Stimulated activated naive CD8-positive, alpha-beta T cell treated with anti-CD3 and anti-CD28 coated beads, Interleukin-15, Interleukin-2, amounts not matched to agents 100 U/mL and 50 U/mL, for 24 hours (primary cell): ENCODE results near the gene PFN3.

Source experiments
- ATAC-seq: fragments of 150-1000 bp; cut with Tn5 transposase; one replicate; pipeline ENCODE4 v1.10.0; 2021
- DNase-seq: peaks from one replicate; pipeline ENCODE4 v3.0.0; 2021

Gene PFN3

GRCh38 chr5:177399997-177400868, at the start of gene PFN3:
PFN3 (minus strand) TSS chr5:177400661; CDS start chr5:177400576, 85 bp downstream.
- DNase-seq (peak; percentile 43), ATAC-seq (no peak)

DNA sequence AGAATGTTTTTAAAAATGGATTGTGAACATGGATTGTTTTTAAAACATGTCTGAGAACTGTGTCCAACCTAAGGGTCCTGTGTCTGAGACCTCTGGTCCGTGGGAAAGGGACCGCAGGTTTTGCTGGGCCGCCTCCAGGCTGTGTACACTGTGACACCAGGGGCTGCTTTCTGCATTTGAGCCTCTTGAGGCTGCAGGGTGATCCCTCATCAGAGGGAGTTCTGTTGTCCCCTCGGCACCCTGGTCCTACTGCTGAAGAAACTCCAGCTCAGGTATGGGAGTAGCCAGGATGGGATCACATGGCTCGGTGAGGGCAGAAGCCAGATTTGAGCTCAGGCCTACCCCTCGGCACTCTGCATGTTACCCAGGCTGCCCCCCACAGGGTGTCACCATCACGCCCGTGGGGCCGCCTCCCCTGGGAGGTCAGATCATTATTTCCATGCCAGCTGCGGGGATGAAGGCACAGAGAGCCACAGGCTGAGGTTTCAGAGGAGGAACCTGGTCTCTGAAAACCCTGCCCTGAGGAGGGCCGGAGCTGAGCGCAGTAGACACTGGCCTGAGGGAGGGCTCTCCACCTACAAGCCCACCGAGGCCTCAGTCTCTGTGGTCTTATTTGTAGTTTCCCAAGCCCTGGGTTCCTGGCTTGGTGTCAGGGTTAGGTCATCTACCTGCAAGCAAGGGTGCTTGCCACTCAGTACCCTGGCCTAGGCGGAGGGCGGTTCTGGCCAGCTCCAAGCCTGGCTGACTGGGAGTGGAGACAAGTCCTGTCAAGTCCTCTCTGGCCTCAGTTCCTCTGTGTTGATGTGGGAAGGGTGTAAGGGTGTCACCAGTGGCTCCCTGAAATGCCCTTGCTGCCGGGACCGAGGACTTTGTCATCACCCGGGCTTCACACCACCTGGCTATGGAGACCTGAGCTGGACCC, 48.9 kb upstream of the PFN3 start:
- no peak for DNase-seq
- no peak for ATAC-seq

DNA sequence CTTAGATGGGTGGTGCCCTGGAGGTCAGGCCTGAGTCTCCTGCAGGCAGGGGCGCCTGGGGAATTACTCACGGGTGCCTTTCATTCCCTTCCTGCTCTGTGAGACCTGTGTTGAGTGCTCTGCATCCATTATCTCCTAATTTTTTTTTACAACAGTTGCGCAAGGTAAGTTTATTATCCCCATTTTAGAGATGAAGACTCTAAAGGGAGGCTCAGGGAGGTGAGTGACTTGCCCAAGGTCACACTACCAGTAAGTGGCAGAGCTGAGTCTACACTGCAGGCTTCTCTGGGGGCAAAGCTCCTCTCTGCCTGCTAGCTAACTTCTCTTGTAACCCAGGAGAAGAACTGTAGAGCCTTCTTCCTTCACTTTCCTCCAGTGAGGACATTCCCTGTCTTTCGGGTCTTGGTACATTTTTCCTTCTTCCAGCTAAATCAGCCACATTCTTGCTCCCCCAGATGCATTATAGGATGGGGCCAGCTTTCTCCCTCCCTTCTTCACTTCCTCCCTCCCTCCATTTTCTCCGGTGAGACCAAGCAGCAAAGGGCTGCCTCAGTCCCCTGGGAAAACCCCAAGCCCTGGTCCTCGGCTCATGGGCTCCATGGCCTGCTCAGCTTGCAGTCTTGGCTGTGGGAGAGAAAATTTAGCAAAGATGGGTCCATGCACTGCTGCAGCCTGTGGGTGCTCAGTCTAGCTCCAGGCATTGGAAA, 47.9 kb upstream of the PFN3 start:
- ATAC-seq (no peak), DNase-seq (no peak)

GRCh38 chr5:177447611-177448243, 47.3 kb upstream of the PFN3 start:
- ATAC-seq, result no peak
- DNase-seq, result peak; percentile 57

GRCh38 chr5:177447066-177447610, 46.7 kb upstream of the PFN3 start:
- DNase-seq, result peak; percentile 77
- ATAC-seq, result peak; percentile 21

DNA sequence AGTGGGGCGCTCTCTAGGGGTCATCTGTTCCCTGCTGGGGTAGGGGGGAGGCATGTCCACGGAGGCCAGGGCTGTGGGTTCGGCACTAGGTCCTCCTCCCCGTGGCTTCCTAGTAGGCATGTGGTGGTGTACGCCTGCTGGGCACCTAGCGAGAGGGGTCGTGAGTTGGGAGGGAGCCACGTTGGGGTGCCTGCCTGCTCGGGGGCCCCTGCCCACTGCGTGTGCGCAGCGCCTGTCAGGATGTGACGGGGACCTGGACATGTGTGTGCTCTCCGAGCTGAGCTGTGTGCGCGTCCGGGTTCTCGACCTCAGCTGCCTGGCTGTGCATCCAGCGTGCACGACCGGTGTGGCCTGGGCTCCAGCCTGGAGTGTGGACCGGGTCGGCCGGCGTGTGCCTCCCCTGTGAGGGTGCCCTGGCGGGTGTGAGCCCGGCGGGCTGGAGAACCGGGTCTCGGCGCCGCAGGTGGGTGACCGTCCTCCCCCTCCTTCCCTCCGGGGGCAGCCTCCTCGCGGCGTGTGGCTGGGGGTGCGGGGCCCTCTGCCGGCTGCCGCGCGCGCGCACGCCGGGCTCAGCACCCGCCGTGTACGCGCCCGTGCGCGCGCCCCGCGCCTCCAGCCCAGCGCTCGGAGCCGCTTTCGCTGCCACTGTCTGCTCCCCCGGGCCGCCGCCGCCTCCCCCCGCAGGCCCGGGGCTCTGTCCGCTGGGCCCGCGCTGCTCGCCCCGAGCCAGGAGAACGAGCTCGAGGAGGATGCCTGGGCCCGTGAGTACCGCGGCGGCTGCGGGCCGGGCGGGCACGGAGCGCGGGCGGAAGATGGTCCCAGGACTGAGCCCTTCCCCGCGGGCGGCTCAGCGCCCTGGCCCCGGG, 46.0 kb upstream of the PFN3 start, which contains the start of gene PRR7:
PRR7 (plus strand) TSS at position 615 of the 866 bp plus-strand sequence. CDS start 8,254 bp downstream, outside the sequence.
- peak; percentile 57 for ATAC-seq
- DNase-seq, result peak; percentile 83

DNA sequence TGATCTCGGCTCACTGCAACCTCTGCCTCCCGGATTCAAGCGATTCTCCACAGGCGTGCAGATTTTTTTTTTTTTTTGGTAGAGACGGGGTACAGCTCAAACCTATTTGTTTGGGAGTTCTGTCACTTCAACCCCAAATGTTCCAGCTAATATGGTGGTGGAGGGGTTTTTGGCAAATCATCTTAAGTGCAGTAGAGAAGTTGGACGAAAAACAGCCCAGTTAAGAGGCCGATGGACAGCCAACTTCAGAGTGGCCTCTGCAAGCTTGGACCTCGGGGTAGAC, 45.4 kb upstream of the PFN3 start:
- DNase-seq, result no peak
- ATAC-seq, result no peak

DNA sequence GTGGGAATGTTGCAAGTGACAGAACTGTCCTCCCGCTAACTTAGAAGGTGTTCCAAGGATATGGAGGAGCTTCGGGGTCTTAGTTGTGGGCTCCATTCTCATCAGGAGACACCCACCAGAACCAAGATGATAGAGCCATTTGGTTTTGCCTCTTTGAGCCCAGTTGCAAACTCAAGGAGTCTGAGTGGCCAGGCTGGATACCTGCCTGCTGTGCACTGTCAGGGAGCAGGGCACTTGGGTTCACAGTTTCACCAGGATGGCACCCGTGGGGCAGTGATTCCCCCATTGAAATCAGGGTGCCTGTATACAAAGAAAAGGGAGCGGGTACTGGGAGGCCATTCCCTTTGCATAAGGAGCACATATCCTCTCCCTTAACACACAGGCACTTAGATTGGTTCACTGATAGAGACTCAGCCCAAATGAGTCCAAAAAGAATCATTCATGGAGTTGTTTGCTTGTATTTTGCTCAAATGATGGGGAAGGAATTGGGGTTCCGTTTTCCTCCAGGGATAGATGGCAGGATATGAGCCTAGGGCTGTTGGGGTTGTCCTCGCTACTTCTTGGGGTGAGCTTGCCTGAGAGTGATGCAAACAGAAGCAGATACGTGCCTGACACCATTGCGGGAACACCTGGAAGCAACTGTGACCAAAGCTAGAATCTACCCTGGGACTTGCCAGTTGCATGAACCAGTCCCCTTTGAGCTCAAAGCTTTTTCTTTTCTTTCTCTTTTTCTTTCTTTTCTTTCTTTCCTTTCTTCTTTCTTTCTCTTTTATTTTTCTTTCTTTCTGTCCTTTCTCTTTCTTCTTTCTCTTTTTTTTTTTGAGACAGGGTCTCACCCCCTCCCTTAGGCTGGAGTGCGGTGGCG, 44.8 kb upstream of the PFN3 start:
- DNase-seq (peak; percentile 8), ATAC-seq (no peak)

DNA sequence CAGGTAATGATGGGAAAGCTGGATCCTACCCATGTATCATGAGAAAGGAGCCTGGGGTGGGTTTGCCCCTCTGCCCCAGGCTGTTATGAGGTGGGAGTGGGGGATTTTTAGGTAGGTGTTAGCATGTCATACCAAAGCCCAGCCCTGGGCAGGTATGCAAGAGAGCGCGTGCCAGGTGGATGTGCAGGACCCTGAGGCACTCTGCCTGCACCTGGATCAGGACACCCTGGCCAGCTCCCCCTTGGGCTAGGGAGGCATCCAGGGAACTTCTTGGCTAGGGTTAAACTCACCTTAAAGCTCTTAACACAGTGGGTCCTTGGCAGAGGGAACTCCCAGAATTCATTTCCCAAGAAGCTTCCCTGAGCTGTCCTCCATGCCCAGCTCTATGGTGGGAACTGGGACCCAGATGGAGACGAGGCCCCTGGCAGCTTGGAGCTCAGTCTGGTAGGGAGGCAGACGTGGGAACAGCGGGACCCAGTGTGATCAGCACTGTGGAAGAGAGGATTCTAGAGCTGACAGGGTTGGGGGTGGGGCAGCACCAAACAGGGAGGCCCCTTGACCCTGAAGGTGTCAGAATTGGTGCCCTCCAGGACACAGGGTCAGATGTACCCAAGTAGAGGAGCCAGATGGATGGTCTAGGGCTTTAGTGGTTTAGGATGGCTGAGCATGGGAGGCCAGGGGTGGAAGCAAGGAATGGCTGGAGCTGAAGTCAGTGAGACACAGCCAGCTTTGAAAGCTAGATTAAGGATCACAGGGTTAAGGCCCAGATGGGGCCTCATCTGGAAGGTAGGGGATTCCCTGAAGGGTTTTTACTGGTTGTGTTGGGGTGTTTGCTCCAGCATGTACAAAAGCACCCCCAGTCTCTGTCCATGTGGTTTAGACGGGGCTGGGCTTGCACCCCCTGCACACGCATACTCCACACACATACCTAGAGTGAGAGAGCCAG, 43.9 kb upstream of the PFN3 start:
- DNase-seq, result no peak
- ATAC-seq, result no peak

DNA sequence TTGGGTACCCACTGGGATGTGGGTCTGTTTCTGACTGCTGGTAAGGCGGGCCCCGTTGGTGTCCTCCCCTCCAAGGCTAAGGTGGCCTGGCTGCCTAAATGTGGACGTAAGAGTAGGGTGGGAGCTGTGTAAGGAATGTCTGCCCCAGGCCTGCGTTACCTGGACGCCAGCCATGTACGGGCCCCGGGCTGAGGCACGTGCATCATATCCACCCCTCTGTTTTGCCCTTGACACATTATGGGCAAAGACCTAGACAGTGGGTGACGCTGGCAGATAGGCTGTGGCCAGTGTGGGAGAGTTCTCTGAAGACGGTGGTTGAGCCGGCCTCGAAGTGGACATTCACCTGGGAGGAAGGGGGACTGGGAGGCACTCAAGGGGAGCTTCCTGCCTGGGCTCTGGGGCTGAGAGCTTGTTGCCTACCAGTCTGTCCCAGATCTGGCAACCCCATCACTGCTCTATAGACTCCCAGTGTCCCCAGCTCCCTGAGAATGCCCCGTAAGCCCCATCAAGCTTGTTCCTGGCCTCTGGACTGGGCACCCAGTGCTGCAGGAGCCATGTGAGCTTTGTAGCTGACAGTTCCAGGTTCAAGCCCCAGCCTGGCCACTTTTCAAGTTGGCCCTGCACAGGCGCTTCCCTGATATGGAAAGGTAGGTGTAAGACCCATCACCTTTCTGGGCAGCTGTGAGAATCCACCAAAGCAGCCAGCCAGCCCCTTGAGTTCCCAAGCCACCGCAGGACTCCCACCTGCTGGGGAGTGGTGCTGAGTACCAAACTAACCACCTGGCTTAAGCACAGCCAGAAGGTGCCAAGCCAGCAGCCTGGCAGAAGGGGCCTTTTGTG, 42.9 kb upstream of the PFN3 start:
- no peak for ATAC-seq

GRCh38 chr5:177442066-177442826, 41.8 kb upstream of the PFN3 start:
- DNase-seq (no peak), ATAC-seq (no peak)

More for the DNA sequence above, 42.9 kb upstream of the PFN3 start:
- no peak for DNase-seq

DNA sequence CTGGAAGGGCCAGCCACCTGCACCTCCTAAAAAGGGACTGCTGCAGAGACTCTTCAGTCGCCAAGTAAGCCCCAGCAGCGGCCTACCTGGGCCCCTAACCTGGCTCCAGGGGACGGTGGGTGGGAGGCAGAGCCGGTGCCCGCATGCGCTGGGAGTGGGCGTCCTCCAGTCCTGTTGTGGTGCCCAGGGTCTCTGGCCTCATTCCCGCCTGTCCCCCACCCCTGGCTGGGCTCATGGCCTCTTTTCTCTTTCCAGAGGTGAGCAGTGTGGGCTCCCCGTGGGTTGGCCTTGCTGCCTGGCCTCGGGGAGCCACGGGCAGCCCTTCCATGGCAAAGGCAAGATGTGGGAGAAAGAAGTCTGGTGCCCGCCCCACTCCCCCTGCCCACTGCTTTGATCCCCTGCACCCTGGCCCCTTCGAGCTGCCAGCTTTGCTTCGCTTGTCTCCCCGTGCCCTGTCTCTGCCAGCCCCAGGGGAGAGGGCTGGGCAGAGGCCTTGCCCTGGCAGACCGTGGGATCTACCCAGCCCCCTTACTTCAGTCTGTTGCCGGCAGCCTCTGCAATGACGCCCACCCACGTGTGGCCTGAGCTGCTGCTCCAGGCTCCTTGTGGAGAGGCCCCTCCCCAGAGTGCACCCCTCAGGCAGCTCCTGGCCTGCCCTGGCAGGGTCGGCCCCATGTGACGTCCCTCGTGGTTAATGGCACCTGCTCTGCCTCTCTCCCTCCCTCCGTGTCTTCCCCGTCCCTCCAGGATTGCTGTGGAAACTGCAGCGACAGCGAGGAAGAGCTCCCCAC, 40.7 kb upstream of the PFN3 start:
- DNase-seq (no peak), ATAC-seq (no peak)

DNA sequence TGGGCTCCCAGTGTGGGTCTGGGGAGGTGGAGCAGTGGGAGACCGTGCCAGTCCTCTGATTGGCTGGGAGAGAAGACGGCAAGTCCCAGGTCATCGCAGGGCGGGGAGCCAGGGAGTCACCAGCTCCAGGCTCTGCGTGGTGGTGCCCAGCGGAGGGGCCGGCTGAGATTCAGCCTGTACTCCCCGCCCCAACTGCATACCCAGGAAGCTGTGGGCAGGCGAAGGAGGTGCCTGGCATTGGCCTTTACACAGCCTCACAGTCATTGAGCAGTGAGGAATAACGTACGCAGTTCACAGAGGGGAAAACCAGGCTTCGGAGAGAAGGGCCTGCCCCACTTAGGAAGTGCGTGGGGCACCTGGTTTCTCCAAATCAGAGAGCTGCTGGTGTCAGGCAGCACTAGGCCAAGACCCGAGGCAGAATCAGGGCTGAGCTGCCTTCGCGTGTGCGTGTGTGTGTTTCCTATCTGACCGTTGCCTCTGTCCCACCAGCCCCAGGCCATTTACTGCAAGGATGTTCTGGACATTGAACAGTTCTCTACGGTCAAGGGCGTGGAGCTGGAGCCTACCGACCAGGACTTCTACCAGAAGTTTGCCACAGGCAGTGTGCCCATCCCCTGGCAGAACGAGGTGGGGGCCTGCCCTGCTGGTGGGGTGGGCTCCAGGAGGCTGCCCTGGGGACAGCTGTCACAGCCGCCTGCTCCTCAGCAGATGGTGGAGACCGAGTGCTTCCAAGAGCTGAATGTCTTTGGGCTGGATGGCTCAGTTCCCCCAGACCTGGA, 39.9 kb upstream of the PFN3 start:
- peak; percentile 74 for ATAC-seq
- DNase-seq, result peak; percentile 63

GRCh38 chr5:177439518-177440053, 39.1 kb upstream of the PFN3 start:
- no peak for ATAC-seq
- no peak for DNase-seq

DNA sequence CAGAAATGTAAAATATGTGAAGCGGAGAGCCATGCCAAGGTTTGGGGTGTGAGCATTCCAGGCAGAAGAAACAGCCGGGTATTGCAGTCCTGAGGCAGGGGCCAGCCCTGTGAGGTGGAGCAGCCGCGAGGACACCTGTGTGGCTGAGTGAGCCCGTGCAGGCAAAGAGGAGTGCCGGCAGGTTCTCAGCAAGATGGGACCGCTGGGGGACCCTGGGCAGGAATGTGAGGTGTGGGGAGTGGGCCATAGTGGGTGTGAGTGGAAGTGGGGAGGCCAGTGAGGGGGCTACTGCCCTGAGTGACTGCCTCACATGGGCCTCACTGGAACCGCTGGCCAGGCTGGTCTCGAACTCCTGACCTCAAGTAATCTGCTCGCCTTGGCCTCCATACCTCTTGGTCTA, 38.0 kb upstream of the PFN3 start:
- no peak for ATAC-seq
- DNase-seq, result no peak
